K562 (cell line): Measurements from ENCODE around the gene SLC13A4. TPM values are rescaled to one million over a fixed set of nuclear protein-coding genes. Genes with fewer than 3 reads are reported as not detected.

Experiments
- PKNOX1 ChIP-seq: fragments of 450-650 bp; IDR thresholded peaks from 2 replicates; pipeline ENCODE4 v1.6.1; 2016
- POLR2B ChIP-seq: fragments of 450-650 bp; IDR thresholded peaks from 2 replicates; pipeline ENCODE4 v1.6.1; 2018; ENCODE audit warnings: low read depth; ENCODE audit not compliant: partially characterized antibody
- REST ChIP-seq, 2 experiments: fragments of 450-650 bp; formaldehyde crosslinking in 1 of 2; IDR thresholded peaks; 2 replicates each; pipeline versions ENCODE4 v1.4.0 to v1.6.1; 2014 to 2020; ENCODE audit warnings: mild to moderate bottlenecking in 2 of 2, borderline replicate concordance in 1 of 2, low read depth in 1 of 2
- SMC3 ChIP-seq: conservative IDR thresholded peaks from 2 replicates; pipeline ENCODE4 v1.6.1; 2011; ENCODE audit warnings: low read depth, low read length, improper control_type of control experiment; ENCODE audit not compliant: insufficient read depth
- STAT5A ChIP-seq: IDR thresholded peaks from 2 replicates; pipeline ENCODE4 v1.6.1; 2012; ENCODE audit warnings: low read length, inconsistent platforms, borderline replicate concordance
- ZNF561 ChIP-seq: fragments of 450-650 bp; formaldehyde crosslinking; conservative IDR thresholded peaks from 2 replicates; pipeline ENCODE4 v1.4.0; 2020; ENCODE audit warnings: mild to moderate bottlenecking, moderate library complexity
- polyA plus RNA-seq, 8 experiments: library from polyadenylated mRNA; depleted of rRNA in 4 of 8; stranded (reverse) in 5 of 8; unstranded in 3 of 8; fragments of >200 nt; fragmentation: Nextera tagmentation in 2 of 8; fragmentation: Illumina TruSeq in 1 of 8; extraction: Ambion mirVana in 2 of 8; extraction: Trizol in 1 of 8; gene quantifications; 2 replicates each; pipeline versions ENCODE4 v1.2.1 to v1.2.3, GENCODE V29; 2011 to 2014; ENCODE audit warnings: inconsistent platforms in 1 of 8, missing spikeins in 1 of 8
- total RNA-seq, 7 experiments: library from RNA; depleted of rRNA in 6 of 7; stranded (reverse); fragments of >200 nt in 6 of 7; fragmentation: Illumina TruSeq in 2 of 7; extraction: Trizol in 2 of 7; gene quantifications; 2 replicates each; pipeline versions ENCODE4 v1.2.1 to v1.2.3, GENCODE V29; 2011 to 2021; ENCODE audit warnings: low replicate concordance in 1 of 7

SLC13A4 gene
- total and polyA plus RNA-seq, 9 of the 15 experiments (the other 6 are each of a cell fraction or from before 2014, with no cell fraction given) = 0.11 to 1.0 (median 0.36) TPM

GRCh38 chr7:135731131-135731530 is 3.1 kb upstream of the SLC13A4 start (continued):
- TF ChIP-seq PKNOX1 (peak; percentile 36; the same call in 1 of the 2 replicates), STAT5A (no peak), SMC3 (no peak), ZNF561 (no peak), REST (IDR thresholded peaks at IDR 0.05; ENCODE audit: borderline replicate concordance) (no peak), REST (CRISPR knock-in tag; IDR thresholded peaks at IDR 0.05; ENCODE audit: low read depth) (no peak), POLR2B (no peak)
